GM21825 (cell line): ENCODE data around the gene LIPM.

Experiments
- ATAC-seq: cut with Tn5 transposase; IDR thresholded peaks from one replicate; pipeline ENCODE4 v1.9.1; 2021; ENCODE audit warnings: mild to moderate bottlenecking, moderate library complexity; ENCODE audit not compliant: unreplicated experiment

LIPM gene, protein sequence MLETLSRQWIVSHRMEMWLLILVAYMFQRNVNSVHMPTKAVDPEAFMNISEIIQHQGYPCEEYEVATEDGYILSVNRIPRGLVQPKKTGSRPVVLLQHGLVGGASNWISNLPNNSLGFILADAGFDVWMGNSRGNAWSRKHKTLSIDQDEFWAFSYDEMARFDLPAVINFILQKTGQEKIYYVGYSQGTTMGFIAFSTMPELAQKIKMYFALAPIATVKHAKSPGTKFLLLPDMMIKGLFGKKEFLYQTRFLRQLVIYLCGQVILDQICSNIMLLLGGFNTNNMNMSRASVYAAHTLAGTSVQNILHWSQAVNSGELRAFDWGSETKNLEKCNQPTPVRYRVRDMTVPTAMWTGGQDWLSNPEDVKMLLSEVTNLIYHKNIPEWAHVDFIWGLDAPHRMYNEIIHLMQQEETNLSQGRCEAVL

GRCh38 chr10:88802523-88803285 is at the start of gene LIPM:
Gene LIPM (plus strand): TSS chr10:88802730. CDS start chr10:88802897, 167 bp downstream.
- no peak for ATAC-seq

- ATAC-seq = no peak
Measured at GRCh38 chr10:88754287-88754686, 48.2 kb upstream of the LIPM start.

DNA sequence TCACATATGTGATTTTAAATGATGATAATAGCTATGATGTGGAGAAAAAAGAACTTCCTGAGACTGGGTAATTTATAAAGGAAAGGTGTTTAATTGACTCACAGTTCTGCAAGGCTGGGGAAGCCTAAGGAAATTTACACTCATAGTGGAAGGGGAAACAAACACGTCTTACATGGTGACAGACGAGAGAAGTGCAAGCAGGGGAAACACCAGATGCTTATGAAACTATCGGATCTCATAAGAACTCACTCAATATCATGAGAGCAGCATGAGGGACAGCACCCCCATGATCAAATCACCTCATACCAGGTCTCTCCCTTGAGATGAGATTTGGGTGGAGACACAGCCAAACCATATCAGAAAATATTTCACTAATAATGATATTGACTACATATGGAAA is 46.8 kb upstream of the LIPM start:
- peak; percentile 83 for ATAC-seq

DNA sequence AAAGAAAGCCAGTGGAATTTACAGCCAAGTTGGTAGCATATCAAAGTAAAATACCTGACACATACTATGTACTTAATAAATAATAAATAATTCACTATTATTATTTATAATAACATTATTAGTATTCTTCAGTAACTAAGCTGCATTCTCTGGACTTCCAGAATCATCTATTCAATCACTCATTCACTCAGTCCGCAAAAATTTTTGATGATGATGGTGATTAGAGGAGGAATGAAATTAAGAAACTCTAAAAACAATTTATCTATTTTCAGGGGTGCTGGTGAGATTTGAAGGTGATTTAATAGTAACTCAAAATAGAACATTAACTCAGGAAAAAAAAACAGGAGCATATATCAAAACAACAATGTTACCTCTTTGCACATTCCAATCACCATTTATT is 45.9 kb upstream of the LIPM start:
- ATAC-seq = no peak

- ATAC-seq = no peak
Measured at GRCh38 chr10:88759366-88760101, 43.0 kb upstream of the LIPM start, which contains the start of gene LIPN. Gene LIPN (plus strand): TSS chr10:88760020. CDS start chr10:88761406, 1,386 bp downstream.

GRCh38 chr10:88762906-88763305 is 39.6 kb upstream of the LIPM start:
- ATAC-seq = no peak

DNA sequence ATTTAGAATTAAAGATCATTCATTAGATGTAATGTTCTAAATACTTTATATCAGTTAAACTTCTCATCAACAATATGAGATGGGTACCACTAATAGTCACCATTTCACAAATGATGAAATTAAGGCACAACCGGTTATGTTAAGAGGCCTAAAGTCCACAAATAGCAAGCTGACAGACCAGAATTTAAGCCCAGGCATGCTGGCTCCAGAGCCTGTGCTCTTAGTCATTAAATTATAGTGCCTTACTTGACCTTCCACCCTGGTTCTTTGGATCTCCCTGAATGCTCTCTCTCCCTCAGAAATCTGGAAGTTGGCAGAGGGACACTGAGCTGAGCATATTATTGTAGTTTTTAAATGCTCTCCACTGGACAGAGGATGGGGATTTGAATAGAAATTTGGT is 39.1 kb upstream of the LIPM start:
- no peak for ATAC-seq

DNA sequence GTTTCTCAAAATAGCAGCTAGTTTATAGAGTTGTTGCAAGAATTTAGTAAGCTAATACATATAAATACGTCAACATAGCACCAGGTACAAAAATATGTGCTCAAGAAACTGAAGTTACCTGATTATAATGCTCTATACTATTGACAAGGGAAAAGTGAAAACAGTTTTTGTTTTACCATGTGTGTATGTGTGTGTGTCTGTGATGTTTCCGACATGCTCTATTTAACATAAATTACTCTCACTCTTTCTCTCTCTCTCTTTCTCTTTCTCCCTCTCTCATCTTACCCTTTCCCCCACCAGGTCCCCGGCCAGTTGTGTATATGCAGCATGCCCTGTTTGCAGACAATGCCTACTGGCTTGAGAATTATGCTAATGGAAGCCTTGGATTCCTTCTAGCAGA is 38.4 kb upstream of the LIPM start:
- ATAC-seq = no peak

DNA sequence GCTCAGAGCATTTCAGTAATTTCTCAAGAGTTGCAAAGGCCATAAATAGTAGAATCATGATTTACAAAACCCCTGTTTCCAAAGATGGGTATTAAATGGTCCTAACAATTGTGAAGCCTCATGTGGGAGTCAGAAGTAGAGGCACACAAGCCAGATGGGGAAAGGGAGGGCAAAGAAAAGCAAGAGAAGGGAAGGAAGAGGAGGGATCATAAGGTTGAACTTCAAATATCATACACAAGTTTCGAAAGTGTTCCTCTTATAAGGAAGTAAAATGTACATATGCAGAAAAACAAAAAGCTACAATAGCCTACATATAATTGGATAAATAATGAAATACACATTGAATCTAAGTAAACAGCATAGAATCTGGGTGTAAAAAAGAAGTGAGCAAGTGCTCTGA is 36.7 kb upstream of the LIPM start:
- no peak for ATAC-seq

- ATAC-seq = no peak
Measured at GRCh38 chr10:88769384-88769783, 33.1 kb upstream of the LIPM start.

GRCh38 chr10:88781206-88781605 is 21.3 kb upstream of the LIPM start:
- ATAC-seq = no peak

- ATAC-seq = no peak
Measured at GRCh38 chr10:88782222-88782621, 20.3 kb upstream of the LIPM start.

GRCh38 chr10:88783724-88784123 is 18.8 kb upstream of the LIPM start:
- no peak for ATAC-seq

DNA sequence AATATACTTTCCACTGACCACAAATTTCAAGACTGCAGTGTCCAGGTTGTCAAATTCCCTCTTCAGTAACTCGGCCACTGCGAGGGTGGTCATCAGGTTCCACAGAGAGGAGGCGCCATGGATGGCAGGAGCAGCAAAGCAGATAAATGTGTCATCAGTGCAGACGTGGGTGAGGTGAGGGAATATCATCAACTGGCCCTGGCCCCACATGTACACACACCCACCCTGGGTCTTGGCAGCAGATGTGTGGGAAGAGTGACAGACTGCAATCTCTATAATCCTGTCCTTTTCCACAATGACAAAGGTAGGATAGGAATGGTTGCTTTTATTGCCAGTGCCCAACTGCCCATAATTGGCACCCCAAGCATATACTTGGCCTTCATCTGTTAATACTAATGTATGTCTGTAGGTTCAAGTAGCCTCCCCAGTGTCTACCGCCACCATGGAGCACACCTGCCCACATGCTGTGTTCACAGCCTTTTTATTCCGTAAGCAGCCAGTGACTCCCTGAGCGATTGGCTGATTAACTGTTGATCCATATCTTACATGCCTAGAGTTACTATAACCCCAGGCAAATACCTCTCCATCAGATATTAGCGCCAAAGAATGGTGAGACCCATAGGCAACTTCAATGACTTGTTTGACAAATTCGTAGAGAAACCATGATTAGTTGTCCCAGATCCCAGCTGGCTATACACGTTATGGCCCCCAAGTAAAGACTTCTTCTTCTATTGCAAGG is 16.3 kb upstream of the LIPM start:
- no peak for ATAC-seq

DNA sequence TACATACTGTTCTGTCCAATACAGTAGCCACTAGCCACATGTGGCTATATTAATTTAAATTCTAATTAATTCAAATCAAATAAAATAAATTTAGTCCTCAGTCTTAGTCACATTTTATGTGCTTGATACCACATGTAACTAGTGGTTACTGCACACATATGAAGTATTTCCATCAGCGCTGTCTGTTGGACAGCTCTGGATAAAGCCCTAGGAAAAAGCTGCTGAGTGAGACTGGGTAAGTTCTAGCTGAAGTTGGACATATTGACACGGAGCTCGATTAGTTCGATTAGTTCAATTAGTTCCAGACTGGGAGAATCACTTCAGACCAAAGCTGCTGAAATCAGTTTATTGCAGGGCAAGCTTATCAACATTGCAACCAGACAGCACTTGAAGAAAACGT is 15.1 kb upstream of the LIPM start:
- ATAC-seq = no peak

GRCh38 chr10:88788924-88789323 is 13.6 kb upstream of the LIPM start:
- ATAC-seq = no peak

- no peak for ATAC-seq
Measured at GRCh38 chr10:88791924-88792323, 10.6 kb upstream of the LIPM start.

DNA sequence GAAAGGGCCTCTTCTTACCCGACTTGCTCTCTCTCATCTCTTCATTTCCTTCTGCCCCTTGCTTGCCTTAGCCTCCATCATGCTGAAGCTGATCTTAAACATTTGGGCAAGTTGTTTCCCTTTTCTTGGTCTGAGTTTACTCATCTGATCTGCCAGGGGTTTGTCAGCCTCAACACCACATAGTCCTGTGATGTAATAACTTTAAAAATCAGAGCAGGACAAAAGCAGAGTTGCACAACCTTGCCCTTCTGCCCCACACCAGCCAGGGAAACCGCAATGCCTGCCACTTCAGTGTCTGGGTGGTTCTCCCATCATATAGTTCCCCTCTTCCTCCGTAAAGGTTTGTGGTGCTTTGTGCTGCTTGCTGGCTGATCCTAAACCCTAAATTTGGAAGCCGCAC is 9.9 kb upstream of the LIPM start:
- ATAC-seq = no peak

DNA sequence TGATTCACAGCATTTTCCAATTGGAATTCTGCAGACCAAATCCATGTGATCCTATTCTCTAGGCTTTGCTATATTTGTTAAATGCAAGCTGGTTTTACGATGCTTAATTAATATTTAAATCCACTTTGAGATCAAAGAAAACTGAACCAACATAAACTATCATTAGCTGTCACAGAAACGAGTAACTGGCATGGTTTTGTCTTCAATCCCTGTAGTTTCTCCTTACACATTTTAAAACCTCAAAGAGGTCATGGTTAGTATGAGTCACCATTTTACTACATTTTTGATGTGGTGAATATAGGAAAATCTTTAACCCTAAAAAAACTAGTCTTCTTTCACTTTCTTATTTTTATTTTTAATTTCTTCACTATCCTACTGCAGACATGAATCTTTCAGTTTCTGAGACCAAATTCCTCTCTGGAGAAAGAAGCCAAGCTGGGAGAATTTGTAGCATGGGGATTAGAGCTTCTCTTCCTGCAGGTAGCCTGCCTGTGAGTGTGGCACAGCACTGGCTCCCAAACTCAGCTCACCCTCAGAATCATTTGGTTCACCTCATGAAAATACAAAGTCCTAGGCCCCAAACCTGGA is 8.7 kb upstream of the LIPM start:
- ATAC-seq = no peak

DNA sequence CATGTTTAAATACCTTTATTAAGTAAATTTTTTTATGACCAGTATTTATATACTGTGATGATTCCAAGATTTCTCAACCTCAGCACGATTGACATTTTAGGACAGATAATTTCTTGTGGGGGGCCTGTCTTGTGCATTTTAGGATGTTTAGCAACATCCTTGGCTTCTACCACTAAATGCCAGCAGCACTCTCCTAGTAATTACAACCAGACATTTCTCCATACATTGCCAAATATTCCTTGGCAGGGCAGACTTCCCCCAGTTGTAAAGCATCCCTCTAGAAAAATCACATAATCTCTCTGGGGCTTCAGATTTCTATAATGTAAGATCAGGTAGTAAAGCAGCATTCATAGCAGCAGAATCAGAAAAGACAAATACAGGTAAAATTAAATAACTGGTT is 7.8 kb upstream of the LIPM start:
- no peak for ATAC-seq
